HG03342 (cell line): ENCODE data around the gene SEPSECS.
A peak's percentile ranks its signal among the peaks of the same experiment; 100 is the strongest.

Source experiments
- ATAC-seq: cut with Tn5 transposase; IDR thresholded peaks from one replicate; pipeline ENCODE4 v1.9.1; 2021; ENCODE audit warnings: mild to moderate bottlenecking, moderate library complexity; ENCODE audit not compliant: unreplicated experiment

Gene SEPSECS

GRCh38 chr4:25159837-25160713, at the start of gene SEPSECS:
Gene SEPSECS (minus strand): TSS chr4:25160449. CDS start chr4:25160369, 80 bp downstream.
- peak; percentile 87 for ATAC-seq

- no peak for ATAC-seq
These were observed 49.5 kb upstream of the SEPSECS start for GRCh38 chr4:25209702-25210101.

- no peak for ATAC-seq
These were observed 47.7 kb upstream of the SEPSECS start for GRCh38 chr4:25207997-25208396.

- ATAC-seq: no peak
These were observed 38.5 kb upstream of the SEPSECS start for GRCh38 chr4:25198713-25199112.

GRCh38 chr4:25190407-25190806, 30.2 kb upstream of the SEPSECS start:
- ATAC-seq: no peak

- no peak for ATAC-seq
These were observed 23.8 kb upstream of the SEPSECS start for GRCh38 chr4:25184056-25184455.

GRCh38 chr4:25182937-25183336, 22.7 kb upstream of the SEPSECS start:
- ATAC-seq: no peak

- ATAC-seq: peak; percentile 95
These were observed 20.4 kb upstream of the SEPSECS start for GRCh38 chr4:25180524-25181131.

- no peak for ATAC-seq
These were observed 18.6 kb upstream of the SEPSECS start for GRCh38 chr4:25178838-25179261.

GRCh38 chr4:25177147-25177546, 16.9 kb upstream of the SEPSECS start:
- no peak for ATAC-seq

- no peak for ATAC-seq
These were observed 14.4 kb upstream of the SEPSECS start for GRCh38 chr4:25174674-25175073.

GRCh38 chr4:25172961-25173915, 13.0 kb upstream of the SEPSECS start:
- ATAC-seq: peak; percentile 87

- no peak for ATAC-seq
These were observed 11.1 kb upstream of the SEPSECS start for GRCh38 chr4:25171201-25171865.

GRCh38 chr4:25169446-25169845, 9.2 kb upstream of the SEPSECS start:
- ATAC-seq: no peak

- ATAC-seq: no peak
These were observed 5.7 kb upstream of the SEPSECS start for GRCh38 chr4:25165916-25166315.

GRCh38 chr4:25163196-25163595, 2.9 kb upstream of the SEPSECS start:
- ATAC-seq: no peak

- no peak for ATAC-seq
These were observed 2.3 kb upstream of the SEPSECS start for GRCh38 chr4:25162566-25162965.

- no peak for ATAC-seq
These were observed 1.3 kb upstream of the SEPSECS start for GRCh38 chr4:25161593-25161950.

- peak; percentile 31 for ATAC-seq
These were observed 704 bp upstream of the SEPSECS start for GRCh38 chr4:25160714-25161592.

GRCh38 chr4:25158817-25159216, 1.4 kb downstream of the SEPSECS start:
- ATAC-seq: no peak
